IPS DF 4.7 (cell line): ENCODE measurements around the gene FTL.

Experiments used
- DNase-seq: peaks from one replicate; pipeline ENCODE4 v3.0.0-alpha.2; 2013; ENCODE audit warnings: low spot score; ENCODE audit errors: extremely low read depth

Gene FTL

GRCh38 chr19:48945817-48946216 is 19.3 kb upstream of the FTL start:
- no peak for DNase-seq

- no peak for DNase-seq
Measured at GRCh38 chr19:48946463-48947257, 18.4 kb upstream of the FTL start.

- DNase-seq: no peak
Measured at GRCh38 chr19:48947258-48947542, 17.9 kb upstream of the FTL start.

- DNase-seq: no peak
Measured at GRCh38 chr19:48950159-48950558, 14.9 kb upstream of the FTL start.

- no peak for DNase-seq
Measured at GRCh38 chr19:48950830-48951519, 14.1 kb upstream of the FTL start.

GRCh38 chr19:48953141-48953540 is 12.0 kb upstream of the FTL start:
- no peak for DNase-seq

GRCh38 chr19:48953990-48954594 is 11.0 kb upstream of the FTL start:
- DNase-seq: no peak

- peak; percentile 93 for DNase-seq
Measured at GRCh38 chr19:48954595-48955307, 10.4 kb upstream of the FTL start, which contains the start of gene BAX. Gene BAX, plus strand, starts transcription at chr19:48954875. Its CDS starts 54 bp downstream, at chr19:48954929.

GRCh38 chr19:48955308-48955958 is 9.7 kb upstream of the FTL start:
- DNase-seq: no peak

- DNase-seq: no peak
Measured at GRCh38 chr19:48958006-48958405, 7.1 kb upstream of the FTL start.

- no peak for DNase-seq
Measured at GRCh38 chr19:48959341-48960239, 5.5 kb upstream of the FTL start.

- no peak for DNase-seq
Measured at GRCh38 chr19:48961051-48961649, 4.0 kb upstream of the FTL start.

- no peak for DNase-seq
Measured at GRCh38 chr19:48961673-48962028, 3.5 kb upstream of the FTL start.

GRCh38 chr19:48962029-48962848 is 2.9 kb upstream of the FTL start:
- DNase-seq: no peak

- DNase-seq: no peak
Measured at GRCh38 chr19:48962849-48963165, 2.3 kb upstream of the FTL start.

GRCh38 chr19:48963371-48964204 is 1.5 kb upstream of the FTL start:
- DNase-seq: no peak

- DNase-seq: no peak
Measured at GRCh38 chr19:48964205-48965039, 687 bp upstream of the FTL start.
